Neural progenitor cell (in vitro differentiated cells): ENCODE results near the gene ADI1.

Experiments used
- CTCF ChIP-seq: fragments of 200-600 bp; sonication (generic); IDR thresholded peaks from 2 replicates; pipeline ENCODE4 v1.5.1; 2017; ENCODE audit warnings: antibody characterized with exemption, mild to moderate bottlenecking
- EZH2 ChIP-seq: fragments of 200-600 bp; sonication (generic); IDR thresholded peaks from 2 replicates; pipeline ENCODE4 v1.6.1; 2017; ENCODE audit warnings: antibody characterized with exemption, mild to moderate bottlenecking, moderate library complexity
- EZH2phosphoT487 ChIP-seq: fragments of 200-600 bp; sonication (generic); IDR thresholded peaks from 2 replicates; pipeline ENCODE4 v1.6.1; 2017; ENCODE audit warnings: antibody characterized with exemption

DNA sequence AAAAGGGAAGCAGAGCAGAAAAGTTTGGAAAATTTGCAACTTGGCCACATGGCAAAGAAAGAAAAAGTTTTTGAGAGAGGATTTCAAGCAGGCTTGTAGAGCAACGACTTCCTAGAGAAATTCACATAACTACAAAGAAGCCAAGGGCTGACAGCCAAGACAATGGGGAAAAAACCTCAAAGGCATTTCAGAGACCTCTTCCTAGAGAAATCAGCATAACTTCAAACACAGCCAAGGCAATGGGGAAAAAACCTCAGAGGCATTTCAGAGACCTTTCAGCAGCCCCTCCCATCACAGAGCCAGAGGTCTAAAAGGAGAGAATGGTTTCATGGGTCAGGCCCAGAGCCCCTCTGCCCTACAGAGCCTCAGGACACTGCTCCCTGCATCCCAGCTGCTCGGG, 7.2 kb downstream of the ADI1 start:
- TF ChIP-seq EZH2phosphoT487 = no peak
- no peak for TF ChIP-seq CTCF
- no peak for TF ChIP-seq EZH2
